Adipocyte (in vitro differentiated cells): ENCODE data around the gene ENAH.

Experiments used
- DNase-seq: peaks from one replicate; pipeline ENCODE4 v3.0.0-alpha.2; 2015; ENCODE audit warnings: low read depth
- H3K27me3 ChIP-seq: replicated peaks from 2 replicates; pipeline ENCODE4 v1.7.0; 2013; ENCODE audit warnings: mild to moderate bottlenecking, low read length, moderate library complexity; ENCODE audit not compliant: control insufficient read depth, insufficient read depth
- H3K36me3 ChIP-seq: 2 replicates; pipeline ENCODE4 v1.7.0; 2013; ENCODE audit warnings: low read length, mild to moderate bottlenecking, moderate library complexity; ENCODE audit not compliant: control insufficient read depth, insufficient read depth, severe bottlenecking
- H3K4me1 ChIP-seq: 2 replicates; pipeline ENCODE4 v1.7.0; 2013; ENCODE audit warnings: mild to moderate bottlenecking, low read length, moderate library complexity; ENCODE audit not compliant: control insufficient read depth, insufficient read depth
- H3K4me3 ChIP-seq: 2 replicates; pipeline ENCODE4 v1.7.0; 2013; ENCODE audit warnings: mild to moderate bottlenecking, low read length, moderate library complexity
- H3K9ac ChIP-seq: 2 replicates; pipeline ENCODE4 v1.7.0; 2013; ENCODE audit warnings: mild to moderate bottlenecking, low read length, moderate library complexity
- H3K9me3 ChIP-seq: 2 replicates; pipeline ENCODE4 v1.7.0; 2013; ENCODE audit warnings: mild to moderate bottlenecking, low read length, moderate library complexity; ENCODE audit not compliant: control insufficient read depth

The ENAH gene

DNA sequence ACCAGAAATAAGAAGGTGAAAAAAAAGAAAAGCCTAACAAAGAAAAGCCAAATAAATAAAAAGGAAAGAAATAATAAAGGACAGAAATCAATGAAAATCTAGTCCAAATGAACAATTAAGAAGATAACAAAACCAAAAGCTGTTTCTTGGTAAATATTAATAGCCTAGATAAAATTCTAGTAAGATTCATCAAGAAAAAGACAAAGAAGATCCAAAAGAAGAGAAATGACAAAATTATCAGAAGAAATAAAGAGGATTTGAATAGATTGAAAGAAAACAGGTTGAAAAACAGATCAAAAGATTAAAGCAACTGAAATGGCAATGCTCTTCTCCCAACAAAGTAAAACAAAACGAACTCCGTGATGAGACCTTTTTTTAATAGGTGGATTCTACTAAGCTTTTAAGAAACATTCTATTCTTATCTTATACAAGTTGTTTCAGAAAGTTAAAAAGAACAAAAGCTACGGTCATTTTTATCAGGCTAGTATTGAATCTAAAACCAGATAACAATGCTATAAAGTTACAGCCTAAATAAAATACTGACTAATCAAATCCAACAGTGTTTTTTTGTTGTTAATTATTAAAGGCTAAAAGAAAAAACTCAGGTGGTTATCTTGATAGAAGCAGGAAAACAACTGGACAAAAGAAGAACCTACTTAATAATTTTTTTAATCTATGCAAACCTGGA lies 50.9 kb downstream of the ENAH start:
- DNase-seq, result no peak
- peaks cover 25% of the 10 kb centered on the region for H3K4me1 ChIP-seq
- H3K36me3 ChIP-seq, result no peaks in the 10 kb centered on the region
- H3K27me3 ChIP-seq, result no peaks in the 10 kb centered on the region
- H3K9ac ChIP-seq, result no peak overlapping the region
- no peaks in the 10 kb centered on the region for H3K9me3 ChIP-seq
- no peak overlapping the region for H3K4me3 ChIP-seq

GRCh38 chr1:225598847-225599246 lies 54.1 kb downstream of the ENAH start:
- no peaks in the 10 kb centered on the region for H3K9me3 ChIP-seq

DNA sequence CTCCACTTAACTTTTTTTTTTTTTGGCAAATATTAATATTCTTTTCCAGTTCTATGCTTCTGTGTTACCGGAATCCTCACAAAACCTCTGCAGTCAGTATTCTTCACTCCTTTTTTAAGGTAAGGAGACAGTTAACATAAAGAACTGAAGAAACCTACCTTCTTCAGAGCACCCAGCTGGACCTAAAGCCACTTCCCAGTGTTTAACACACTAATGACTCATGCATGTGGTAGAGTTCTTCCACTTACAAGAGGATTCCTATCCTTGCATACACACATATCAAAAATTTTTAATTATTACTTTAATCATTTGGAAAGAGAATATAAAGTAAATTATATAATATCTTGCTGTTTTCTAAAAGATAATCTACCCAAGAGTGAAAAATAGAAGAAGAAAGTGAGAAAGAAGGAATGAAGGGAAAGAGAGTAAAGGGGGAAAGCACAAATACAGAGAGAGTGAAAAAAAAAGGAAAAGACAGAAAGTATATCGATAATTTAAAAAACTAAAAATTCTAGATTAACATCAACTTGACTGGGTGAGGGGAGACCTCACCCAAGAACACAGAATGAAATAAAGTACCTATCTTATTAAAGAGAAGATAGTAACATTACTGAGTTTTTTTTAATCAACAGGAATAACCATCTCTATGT lies 54.9 kb downstream of the ENAH start:
- H3K4me1 ChIP-seq, result peaks cover 24% of the 10 kb centered on the region
- H3K36me3 ChIP-seq, result no peaks in the 10 kb centered on the region
- H3K9me3 ChIP-seq, result no peaks in the 10 kb centered on the region
- no peaks in the 10 kb centered on the region for H3K27me3 ChIP-seq
- H3K4me3 ChIP-seq, result no peak overlapping the region
- peak; percentile 36 for DNase-seq
- no peak overlapping the region for H3K9ac ChIP-seq

More at GRCh38 chr1:225598847-225599246, 54.1 kb downstream of the ENAH start:
- H3K27me3 ChIP-seq, result no peaks in the 10 kb centered on the region
- no peak overlapping the region for H3K9ac ChIP-seq
- H3K36me3 ChIP-seq, result no peaks in the 10 kb centered on the region
- DNase-seq, result no peak
- H3K4me1 ChIP-seq, result peaks cover 29% of the 10 kb centered on the region
- H3K4me3 ChIP-seq, result no peak overlapping the region

DNA sequence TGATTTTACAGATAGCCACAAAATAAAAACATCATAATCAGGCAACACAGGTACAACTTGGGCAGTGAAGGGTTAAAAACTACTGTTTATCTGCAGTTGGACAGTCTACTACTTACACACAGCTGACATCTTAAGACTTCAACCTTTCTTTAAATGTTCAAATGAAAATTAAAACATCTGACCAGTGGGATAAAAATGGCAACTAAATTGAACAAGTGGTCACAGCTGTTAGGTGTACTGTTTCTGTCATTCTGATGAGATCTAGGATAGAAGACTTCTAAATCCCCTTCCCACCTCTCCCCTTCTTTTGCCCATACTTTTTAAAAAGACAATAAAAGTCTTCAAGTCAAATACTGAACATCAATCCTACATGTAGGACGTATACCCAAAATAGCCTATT lies 56.2 kb downstream of the ENAH start:
- no peak overlapping the region for H3K4me3 ChIP-seq
- no peak for DNase-seq
- H3K9me3 ChIP-seq, result no peaks in the 10 kb centered on the region
- H3K27me3 ChIP-seq, result no peaks in the 10 kb centered on the region
- H3K36me3 ChIP-seq, result no peaks in the 10 kb centered on the region
- peaks cover 24% of the 10 kb centered on the region for H3K4me1 ChIP-seq
- no peak overlapping the region for H3K9ac ChIP-seq

DNA sequence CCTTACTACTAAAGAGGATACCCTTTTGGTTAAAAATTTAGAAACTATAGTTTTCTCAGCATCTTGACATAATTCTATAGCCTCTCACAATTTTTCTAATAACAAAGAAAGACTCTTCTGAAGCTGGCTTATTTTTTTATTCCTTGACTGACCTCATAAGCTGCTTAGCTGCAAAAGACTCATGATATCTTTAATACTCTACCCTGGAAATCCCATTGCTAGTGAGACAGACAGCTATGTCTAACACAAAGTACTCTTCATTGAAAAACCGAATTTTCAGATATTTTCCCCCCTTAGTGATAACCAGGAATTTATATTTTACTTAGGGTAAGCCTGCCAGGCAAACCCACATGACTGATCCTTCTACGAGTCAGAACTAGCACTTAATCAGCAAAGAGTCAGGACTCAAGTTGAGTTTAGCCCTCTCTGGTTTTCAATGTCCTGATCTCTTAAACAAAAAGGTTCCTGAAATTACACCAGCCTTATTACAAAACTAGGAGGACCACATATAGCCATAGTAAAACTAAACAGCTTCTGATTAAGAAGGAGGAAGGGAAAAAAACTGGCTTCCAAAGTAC lies 56.9 kb downstream of the ENAH start:
- Histone ChIP-seq H3K9ac (no peak overlapping the region), H3K4me1 (peaks cover 24% of the 10 kb centered on the region), H3K4me3 (no peak overlapping the region), H3K36me3 (no peaks in the 10 kb centered on the region), H3K27me3 (no peaks in the 10 kb centered on the region), H3K9me3 (no peaks in the 10 kb centered on the region)
- DNase-seq, result no peak

GRCh38 chr1:225595452-225595851 lies 57.5 kb downstream of the ENAH start:
- H3K27me3 ChIP-seq, result no peaks in the 10 kb centered on the region
- H3K9ac ChIP-seq, result no peak overlapping the region
- no peaks in the 10 kb centered on the region for H3K36me3 ChIP-seq
- H3K9me3 ChIP-seq, result no peaks in the 10 kb centered on the region
- H3K4me3 ChIP-seq, result no peak overlapping the region
- peaks cover 24% of the 10 kb centered on the region for H3K4me1 ChIP-seq
- DNase-seq, result no peak

DNA sequence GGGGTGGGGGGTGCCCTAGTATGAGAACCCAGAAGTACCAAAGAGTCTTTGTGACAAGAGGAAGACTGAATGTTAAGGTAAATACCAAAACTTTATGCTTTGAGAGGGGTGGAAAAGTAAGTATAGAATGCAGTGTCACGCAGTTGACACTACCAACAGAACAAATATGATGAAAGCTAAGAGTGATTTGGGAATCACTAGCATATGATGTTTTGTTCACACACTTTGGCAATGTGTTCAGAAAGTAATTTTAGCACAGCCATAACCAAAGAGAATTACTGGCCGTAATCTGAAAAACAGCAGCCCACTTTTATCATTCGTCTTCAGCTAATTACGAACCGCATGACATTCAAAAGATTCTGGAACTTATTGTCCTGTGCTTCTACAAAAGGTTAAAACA lies 59.5 kb downstream of the ENAH start:
- Histone ChIP-seq H3K27me3 (no peaks in the 10 kb centered on the region), H3K9ac (no peak overlapping the region), H3K36me3 (no peaks in the 10 kb centered on the region), H3K4me3 (no peak overlapping the region), H3K4me1 (peaks cover 24% of the 10 kb centered on the region), H3K9me3 (no peaks in the 10 kb centered on the region)
- DNase-seq, result no peak

GRCh38 chr1:225592362-225593025 lies 60.4 kb downstream of the ENAH start:
- no peaks in the 10 kb centered on the region for H3K27me3 ChIP-seq
- no peaks in the 10 kb centered on the region for H3K36me3 ChIP-seq
- H3K9ac ChIP-seq, result no peak overlapping the region
- no peak overlapping the region for H3K4me3 ChIP-seq
- no peaks in the 10 kb centered on the region for H3K9me3 ChIP-seq
- no peak for DNase-seq
- peaks cover 20% of the 10 kb centered on the region for H3K4me1 ChIP-seq

GRCh38 chr1:225587310-225587709 lies 65.6 kb downstream of the ENAH start:
- Histone ChIP-seq H3K36me3 (no peaks in the 10 kb centered on the region), H3K4me3 (no peak overlapping the region), H3K9me3 (no peaks in the 10 kb centered on the region), H3K27me3 (no peaks in the 10 kb centered on the region), H3K4me1 (peaks cover 4% of the 10 kb centered on the region), H3K9ac (no peak overlapping the region)
- DNase-seq, result no peak

DNA sequence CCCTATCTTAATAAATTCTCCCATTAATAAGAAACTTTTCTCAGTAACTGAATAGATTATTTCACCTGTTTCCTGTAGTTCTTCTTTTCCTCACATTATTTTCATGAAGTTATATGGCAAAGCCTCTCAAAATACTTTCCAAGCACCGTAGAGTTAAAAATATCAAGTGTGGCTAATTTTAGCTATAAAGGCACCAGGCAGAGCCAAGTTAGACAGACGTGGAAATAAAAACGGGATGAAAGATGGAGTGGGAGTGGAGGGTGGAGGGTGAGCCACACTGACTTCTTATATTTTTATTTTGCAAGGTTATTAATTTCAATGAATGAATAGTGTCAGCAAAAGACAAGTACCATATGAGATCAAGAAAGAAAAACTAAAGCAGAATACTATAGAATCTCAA lies 71.7 kb downstream of the ENAH start:
- no peak overlapping the region for H3K9ac ChIP-seq

More for the DNA sequence above, 71.7 kb downstream of the ENAH start:
- Histone ChIP-seq H3K4me1 (peaks cover 25% of the 10 kb centered on the region), H3K9me3 (no peaks in the 10 kb centered on the region), H3K27me3 (no peaks in the 10 kb centered on the region), H3K36me3 (no peaks in the 10 kb centered on the region), H3K4me3 (no peak overlapping the region)
- no peak for DNase-seq
